ENCODE data around the gene FNDC3B. TPM values are rescaled to one million over a fixed set of nuclear protein-coding genes. Genes with fewer than 3 reads are reported as not detected.
A peak's percentile ranks its signal among the peaks of the same experiment; 100 is the strongest.
"Not testable (repeated sequence)": the region's sequence is repeated elsewhere in the genome, so short reads cannot be mapped to it uniquely, and the experiment has no call there.

Gene FNDC3B
- 56.3 TPM for polyA plus RNA-seq (ENCODE audit: insufficient read length)

DNA sequence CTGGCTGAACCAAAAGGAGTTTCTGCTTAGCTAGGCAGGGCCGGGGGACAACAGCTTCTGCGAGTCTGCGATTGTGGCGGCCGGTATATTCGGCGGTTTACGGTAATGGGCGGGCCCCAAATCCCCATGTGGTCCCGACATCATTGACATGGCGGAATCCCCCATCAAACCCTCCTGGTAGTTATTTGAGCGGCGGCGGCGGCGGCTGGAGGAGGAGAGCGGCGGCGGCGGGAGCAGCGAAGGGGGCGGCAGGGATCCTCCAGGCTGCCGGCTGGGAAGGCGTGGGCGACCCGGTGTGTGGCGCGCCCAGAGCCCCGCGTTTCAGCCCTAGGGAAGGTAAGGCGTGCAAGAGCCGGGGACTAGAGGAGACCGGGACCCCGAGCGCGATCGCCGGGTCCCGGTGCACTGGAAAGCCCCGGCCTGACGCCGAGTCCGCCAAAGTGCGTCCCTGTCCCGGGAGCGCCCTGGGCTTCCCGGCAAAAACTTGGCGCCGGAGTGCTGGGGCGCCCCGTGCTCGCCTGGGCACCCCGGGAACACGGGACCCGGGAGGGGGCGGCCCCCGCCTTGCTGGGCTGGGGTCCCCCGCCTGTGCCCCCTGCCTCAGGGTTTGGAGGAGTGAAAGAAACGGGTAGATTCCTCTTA is at the start of gene FNDC3B:
FNDC3B (plus strand) TSS at position 143 of the 642 bp plus-strand sequence. CDS start 72,902 bp downstream, outside the sequence.
- DNase-seq (ENCODE audit: low read depth) = peak; percentile 83

DNA sequence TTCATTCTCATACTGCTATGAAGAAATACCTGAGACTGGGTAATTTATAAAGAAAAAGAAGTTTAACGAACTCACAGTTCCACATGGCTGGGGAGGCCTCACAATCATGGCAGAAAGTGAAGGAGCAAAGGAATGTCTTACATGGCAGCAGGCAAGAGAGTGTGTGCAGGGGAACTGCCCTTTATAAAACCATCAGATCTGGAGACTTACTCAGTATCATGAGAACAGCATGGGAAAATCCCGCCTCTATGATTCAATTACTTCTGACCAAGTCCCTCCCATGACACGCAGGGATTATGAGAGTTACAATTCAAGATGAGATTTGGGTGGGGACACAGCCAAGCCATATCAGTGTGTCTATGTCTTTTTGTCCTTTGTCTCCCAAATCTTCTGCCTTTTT is 49.1 kb upstream of the FNDC3B start:
- not testable (repeated sequence) for DNase-seq (ENCODE audit: low read depth)

DNA sequence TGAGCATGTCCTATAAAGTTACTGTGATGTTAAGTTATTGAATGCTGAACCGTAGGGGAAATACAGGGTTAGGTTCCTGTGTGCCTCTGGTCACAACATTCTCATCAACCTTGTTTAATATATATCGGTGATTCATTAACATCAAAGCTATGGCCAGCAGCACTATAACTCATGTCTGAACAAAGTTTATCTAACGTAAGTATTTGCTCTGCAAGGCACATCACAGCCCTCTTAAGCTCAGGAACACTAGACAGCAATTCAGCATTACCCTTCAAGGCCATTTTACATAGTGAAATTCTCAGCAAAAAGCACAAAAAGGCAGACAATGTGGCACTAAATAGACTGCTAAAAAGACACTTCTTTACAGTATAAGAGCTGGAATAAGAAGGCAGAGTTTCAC is 48.2 kb upstream of the FNDC3B start:
- no peak for DNase-seq (ENCODE audit: low read depth)

DNA sequence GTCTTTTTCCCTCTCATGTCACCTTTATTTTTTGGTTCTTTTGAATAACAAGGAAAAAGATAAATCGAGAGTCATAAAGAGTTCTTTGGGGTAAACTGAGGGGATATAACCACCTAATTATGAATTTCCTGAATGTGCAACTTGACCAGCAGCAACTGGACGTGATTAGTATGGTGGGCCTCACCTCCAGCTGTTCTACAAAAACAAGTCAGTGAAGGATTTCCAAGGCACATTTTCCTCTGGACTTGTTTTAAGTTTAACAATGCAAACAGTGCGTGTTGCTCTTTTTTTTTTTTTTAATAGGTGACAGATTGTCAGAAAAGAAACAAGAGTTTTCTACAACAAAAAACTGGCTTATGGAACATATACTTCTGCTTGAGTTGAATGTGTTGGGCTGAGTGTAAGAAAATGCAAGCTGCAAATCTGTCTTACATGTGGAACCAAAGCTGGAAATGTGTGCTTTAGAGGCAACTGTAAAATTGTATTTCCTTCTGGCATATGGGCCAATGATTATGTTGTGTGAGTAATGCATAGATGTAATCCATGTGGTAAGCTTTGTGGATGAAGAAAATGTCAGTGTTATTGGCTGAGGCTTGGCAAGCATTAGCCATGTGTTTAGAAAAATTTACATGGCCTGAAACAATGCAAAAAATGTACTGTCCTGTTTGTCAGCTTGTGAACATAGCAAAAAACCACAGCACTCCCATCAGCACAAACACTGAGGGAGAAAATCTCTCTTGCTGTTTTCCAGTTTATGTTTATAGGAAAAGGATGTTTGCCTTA is 44.5 kb upstream of the FNDC3B start:
- no peak for DNase-seq (ENCODE audit: low read depth)

DNA sequence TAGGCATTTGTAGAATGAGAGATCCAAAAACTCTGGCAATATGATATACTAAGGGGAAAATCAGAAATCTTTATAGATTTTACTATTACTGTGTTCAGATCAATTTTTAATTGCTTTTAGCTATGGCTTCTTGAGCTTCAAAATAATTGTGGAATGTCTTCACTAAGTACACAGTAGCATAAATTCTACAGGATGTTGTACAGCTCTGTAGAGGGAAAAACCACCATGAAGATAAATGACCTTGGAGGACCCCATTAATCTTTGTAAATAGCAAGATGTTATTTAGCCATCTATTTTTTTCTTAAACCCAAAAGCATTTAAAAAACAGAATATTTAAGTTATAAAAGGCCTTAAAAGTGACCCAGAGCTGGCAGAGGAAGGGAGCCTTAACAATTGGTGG is 43.9 kb upstream of the FNDC3B start:
- no peak for DNase-seq (ENCODE audit: low read depth)

DNA sequence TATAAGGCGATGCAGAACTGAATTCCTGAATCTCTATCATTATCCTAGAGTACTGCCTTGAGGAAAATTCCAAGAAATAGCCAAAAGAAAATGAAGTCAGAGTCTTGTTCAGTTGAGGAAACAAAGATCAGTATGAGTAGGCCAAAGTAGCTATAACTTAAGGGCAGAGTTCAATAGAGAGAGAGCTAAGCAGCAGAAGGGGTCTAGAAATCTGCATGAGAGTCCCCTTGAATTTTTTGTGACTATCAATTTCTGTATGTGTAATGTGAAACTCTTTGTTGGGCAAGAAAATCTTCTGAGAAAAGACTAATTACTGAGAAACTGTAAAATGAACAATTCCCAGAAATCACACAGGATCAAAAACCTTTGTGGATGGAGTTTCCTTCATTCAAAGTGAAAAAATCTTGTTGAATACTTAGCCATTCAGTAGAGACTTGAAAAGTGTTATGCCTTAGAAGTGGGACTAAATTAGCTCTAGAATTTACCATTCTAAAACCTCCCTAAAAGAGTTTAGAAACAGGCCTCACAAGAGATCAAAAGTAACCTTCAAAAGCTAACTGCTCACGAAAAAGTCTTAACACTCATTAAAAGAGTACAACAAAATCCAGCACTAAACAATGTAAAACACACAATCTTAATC is 43.1 kb upstream of the FNDC3B start:
- no peak for DNase-seq (ENCODE audit: low read depth)

DNA sequence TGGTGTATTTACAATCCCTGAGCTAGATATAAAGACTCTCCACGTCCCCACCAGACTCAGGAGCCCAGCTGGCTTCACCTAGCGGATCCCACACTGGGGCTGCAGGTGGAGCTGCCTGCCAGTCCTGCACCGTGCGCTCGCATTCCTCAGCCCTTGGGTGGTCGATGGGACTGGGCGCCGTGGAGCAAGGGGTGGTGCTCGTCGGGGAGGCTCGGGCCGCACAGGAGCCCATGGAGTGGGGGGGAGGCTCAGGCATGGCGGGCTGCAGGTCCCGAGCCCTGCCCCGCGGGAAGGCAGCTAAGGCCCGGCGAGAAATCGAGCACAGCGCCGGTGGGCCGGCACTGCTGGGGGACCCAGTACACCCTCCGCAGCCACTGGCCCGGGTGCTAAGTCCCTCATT is 40.6 kb upstream of the FNDC3B start:
- DNase-seq (ENCODE audit: low read depth) = not testable (repeated sequence)

DNA sequence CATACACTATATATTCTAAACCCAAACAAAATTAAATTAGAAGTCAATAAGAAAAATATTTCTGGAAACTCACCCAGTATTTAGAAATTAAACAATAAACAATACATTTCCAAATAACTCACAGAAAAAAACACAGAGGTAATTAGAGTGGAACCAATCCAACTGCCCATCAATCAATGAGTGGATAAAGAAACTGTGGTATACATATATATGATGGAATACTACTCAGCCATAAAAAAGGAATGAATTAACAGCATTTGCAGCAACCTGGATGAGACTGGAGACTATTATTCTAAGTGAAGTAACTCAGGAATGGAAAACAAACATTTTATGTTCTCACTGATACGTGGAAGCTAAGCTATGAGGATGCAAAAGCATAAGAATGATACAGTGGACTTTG is 37.8 kb upstream of the FNDC3B start:
- DNase-seq (ENCODE audit: low read depth) = not testable (repeated sequence)

DNA sequence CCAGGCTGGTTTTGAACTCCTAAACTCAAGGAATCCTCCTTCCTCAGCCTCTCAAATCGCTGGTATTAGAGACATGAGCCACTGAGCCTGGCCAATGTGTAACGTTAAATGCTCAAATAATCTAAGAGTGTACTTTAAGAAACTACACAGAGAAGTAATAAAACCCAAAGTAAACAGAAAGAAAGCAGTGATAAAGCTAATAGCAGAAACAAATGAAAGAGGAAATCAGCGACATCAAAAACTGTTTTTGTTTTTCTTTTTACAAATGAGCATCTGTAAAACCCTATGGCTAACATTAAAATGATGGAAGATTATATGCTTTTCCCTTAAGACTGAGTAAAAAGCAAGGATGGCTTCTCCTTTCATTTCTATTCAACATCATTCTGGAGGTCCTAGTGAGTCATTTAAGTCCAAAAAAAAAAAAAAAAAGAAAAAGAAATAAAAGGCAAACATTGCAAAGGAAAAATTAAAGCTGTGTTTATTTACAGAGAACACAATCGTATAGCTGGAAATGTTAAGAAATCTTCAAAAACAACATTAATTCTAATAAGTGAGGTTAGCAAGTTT is 36.8 kb upstream of the FNDC3B start:
- DNase-seq (ENCODE audit: low read depth) = no peak

DNA sequence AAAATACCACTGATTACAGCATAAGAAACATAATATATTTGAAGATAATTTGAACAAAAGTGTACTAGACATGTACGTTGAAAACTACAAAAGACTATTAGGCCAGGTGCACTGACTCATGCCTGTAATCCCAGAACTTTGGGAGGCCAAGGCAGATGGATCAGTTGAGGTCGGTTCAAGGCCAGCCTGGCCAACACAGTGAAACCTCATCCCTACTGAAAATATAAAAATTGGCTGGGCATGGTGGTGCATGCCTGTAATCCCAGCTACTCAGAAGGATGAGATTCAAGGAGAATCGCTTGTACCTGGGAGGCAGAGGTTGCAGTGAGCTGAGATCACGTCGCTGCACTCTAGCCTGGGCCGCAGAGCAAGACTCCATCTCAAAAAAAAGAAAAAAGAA is 36.2 kb upstream of the FNDC3B start:
- DNase-seq (ENCODE audit: low read depth) = no peak

DNA sequence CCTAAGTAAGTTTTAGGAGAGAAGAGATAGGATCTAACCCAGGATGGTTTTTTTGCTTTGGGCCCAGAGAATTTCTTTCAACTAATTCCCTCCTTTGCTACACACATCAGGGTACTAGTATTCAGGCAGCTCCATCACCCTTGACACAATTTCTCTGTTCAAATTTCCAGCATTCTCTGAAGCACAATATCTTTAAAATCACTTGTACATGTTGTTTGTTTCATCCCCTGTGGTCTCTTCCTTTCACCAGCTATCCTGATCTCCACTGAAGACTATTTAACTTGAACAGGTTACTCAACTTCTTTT is 32.4 kb upstream of the FNDC3B start:
- DNase-seq (ENCODE audit: low read depth) = no peak

DNA sequence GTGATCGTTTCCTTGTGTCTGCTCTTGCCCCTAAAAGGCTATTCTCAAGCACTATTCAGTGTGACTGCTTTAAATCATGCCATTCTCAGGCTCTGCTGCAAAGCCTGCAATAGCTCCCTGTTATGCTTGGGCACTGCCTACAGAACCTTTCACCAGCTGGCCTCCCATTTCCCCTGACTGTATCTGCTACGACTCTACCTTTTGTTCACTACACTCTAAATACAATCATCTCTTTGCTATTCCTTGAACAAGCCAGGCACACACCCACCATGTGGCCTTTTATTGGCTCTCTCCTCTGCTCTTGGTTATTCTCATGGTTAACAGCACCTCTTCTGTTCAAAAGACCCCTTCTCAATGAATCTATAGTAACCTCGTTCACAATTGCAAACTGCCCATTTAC is 29.6 kb upstream of the FNDC3B start:
- DNase-seq (ENCODE audit: low read depth) = no peak

DNA sequence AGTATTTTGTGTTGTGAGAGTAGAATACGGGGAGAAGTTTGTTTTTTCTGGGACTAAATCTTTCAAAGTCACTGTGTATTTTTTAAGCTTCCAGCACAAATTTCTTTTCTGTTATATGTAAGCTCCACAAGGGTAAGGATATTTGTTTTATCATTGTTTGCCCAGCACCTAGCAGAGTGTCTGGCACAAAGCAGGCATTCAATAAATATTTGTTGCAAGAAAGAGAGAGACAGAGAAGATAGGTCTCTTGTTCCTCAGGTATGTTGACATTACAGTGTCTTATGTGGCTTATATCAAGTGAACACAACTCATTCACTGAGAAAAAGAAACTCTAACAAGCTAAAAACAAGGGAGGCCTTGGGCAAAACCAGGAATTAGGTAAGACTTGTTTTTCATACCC is 26.6 kb upstream of the FNDC3B start:
- DNase-seq (ENCODE audit: low read depth) = no peak

DNA sequence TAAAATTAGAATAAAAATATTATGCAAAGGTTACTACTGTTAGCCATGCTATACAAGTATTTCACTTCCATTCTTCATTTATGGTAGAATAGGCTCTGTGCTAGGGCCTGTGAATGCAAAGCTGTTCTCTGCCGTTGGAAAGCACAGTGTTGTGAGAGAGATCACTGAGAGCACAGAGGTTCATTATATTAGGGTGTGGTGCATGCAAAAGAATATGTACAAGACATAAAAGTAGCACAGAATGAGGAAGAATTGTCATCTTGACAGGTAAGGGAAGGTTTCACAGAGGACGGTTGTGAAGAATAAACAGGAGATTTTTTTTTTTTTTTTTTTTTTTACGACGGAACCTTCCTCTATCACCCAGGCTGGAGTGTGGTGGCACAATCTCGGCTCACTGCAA is 25.2 kb upstream of the FNDC3B start:
- no peak for DNase-seq (ENCODE audit: low read depth)

DNA sequence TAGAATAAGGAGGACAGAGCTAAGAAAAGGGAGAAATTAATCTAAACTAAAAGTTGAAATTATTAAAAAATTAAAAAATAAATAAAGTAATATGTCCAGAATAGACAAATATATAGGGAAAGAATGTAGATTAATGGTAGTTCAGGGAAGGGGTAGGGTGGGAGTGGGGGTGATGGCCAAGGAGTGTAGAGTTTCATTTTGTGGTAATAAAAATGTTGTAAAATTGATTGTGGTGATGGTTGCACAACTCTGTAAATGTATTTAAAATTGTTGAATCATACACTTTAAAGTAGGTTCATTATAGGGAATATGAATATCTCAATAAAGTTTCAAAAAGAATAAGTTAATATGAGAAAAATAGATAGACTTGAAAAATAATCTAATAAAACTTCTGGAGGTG is 21.0 kb upstream of the FNDC3B start:
- no peak for DNase-seq (ENCODE audit: low read depth)

DNA sequence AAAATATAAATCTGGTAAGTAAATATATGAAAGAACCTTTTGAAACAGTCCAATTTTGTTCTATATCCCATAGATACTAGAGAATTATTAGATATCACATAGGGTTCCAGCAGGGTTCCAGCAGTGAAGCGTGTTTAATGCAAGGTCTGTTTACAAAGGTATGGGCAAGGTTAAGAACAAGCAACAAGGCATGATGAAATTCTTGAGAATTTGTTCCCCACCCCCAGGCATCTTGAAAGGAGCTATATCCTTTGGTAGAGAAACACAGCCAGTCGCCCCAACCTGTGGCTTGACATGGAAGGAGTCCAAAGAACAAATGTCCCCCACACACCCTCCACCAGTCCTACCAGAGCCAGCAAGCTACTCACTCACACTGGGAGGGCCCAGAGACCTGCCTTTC is 18.6 kb upstream of the FNDC3B start:
- DNase-seq (ENCODE audit: low read depth) = no peak

DNA sequence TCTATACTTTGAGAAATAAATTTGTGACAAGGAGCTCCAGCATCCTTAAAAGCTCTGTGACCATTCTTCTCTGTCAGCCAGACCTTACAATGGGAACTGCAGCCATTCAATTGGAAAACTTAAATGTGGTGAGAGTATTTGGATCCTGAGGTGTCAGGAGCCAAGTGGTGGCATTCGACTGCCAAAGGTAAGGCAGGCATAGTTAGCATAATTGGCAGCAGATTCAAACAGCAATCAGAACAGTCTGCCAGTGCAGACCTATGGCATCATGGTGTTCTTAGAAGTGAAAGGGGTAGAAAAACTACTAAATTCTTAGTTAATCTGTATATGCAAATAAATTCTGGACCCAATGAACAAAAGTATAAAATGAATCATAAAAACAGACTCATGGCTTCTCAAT is 18.2 kb upstream of the FNDC3B start:
- DNase-seq (ENCODE audit: low read depth) = no peak

DNA sequence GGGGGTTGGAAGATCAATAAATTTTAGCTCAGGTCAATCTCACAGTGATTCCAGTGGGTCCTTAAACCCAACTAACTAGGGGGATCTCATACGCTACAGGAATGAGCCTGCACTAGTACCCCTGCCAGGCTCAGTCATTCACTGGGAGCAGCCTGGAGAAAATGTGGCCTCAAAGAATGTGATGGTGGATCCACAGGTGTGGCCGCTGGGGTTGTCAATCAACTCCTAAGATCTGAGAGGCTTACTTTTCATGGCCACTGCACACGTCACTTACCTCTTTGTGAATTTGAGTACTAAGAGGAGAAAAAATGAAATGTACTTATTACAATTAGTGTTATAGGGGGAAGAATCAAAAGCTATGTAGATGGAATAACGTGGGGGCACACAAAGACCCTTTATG is 17.5 kb upstream of the FNDC3B start:
- DNase-seq (ENCODE audit: low read depth) = no peak

DNA sequence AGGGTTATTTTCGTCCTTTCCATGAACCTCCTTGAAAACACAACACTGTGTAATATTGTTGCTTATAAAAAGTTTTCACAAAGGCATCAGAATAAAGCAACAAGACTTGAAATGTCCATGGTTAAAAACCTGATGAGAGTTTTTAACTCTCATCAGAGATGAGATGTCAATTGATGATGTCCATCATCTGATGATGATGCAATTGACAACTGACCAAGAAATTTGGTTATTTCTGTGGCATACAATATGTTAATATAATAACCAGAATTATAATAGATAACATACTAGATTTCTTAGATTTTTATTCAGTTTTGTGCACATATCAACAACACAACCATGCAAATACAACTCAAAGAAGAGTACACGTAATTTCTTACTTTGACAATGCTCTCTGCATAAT is 15.5 kb upstream of the FNDC3B start:
- no peak for DNase-seq (ENCODE audit: low read depth)

DNA sequence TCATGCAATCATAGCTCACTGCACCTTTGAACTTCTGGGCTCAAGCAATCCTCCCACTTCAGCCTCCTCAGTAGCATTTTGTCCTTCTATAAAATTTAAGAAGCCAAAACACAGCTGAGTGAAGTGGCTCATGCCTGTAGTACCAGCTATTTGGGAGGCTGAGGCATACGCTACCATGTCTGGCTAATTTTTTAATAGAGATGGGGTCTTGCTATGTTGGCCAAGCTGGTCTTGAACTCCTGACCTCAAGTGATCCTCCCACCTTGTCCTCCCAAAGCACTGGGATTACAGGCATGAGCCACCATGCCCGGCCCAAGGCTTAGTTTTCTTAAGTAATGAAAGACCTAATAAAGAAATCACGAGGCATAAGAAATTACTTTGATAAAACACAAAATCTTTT is 14.7 kb upstream of the FNDC3B start:
- DNase-seq (ENCODE audit: low read depth) = no peak

DNA sequence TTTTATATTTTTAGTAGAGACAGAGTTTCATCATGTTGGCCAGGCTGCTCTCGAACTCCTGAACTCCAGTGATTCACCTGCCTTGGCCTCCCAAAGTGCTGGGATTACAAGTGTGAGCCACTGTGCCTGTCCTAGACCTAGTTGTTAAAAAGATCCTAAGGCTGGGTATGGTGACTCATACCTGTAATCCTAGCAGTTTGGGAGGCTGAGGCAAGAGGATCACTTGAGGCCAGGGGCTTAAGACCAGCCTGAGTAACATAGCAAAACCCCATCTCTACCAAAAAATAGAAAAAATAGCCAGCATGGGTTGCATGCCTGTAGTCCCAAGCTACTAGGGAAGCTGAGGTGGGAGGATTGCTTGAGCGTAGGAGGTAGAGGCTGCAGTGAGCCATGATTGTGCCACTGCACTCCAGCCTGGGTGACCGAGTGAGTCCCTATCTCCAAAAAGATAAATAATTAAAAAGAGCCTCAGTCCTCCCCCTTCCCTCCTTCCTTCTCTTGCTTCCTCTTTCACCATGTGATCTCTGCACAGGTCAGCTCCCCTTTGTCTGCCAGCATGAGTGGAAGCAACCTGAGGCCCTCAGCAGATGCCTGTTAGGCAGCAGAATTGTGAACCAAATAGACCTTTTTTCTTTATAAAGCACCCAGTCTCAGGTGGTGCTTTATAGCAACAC is 9.8 kb upstream of the FNDC3B start:
- DNase-seq (ENCODE audit: low read depth) = no peak

DNA sequence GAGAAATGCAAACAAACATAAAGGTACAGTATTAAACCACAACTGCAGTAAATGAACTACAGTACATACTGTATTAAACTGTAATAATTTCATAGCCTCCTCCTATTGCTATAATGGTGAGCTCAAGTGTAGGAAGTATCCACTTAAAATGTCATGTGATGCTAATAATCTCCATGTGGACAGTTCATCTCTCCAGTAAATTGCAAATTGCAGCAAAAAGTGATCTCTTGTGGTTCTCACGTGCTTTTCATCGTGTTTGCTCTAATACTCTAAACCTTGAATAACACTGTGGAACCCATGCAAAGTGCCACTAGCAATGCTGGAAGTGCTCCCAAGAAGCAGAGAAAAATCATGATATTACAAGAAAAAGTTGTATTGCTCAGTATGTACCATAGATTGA is 9.2 kb upstream of the FNDC3B start:
- no peak for DNase-seq (ENCODE audit: low read depth)

All from forelimb muscle (tissue), 1 donor.